ENCODE data around the gene CTSO. TPM values are rescaled to one million over a fixed set of nuclear protein-coding genes. Genes with fewer than 3 reads are reported as not detected.

CTSO gene
- polyA plus RNA-seq, 2 of the 4 experiments (the other 2 are of a cell fraction) = 0.81 to 2.0 TPM

DNA sequence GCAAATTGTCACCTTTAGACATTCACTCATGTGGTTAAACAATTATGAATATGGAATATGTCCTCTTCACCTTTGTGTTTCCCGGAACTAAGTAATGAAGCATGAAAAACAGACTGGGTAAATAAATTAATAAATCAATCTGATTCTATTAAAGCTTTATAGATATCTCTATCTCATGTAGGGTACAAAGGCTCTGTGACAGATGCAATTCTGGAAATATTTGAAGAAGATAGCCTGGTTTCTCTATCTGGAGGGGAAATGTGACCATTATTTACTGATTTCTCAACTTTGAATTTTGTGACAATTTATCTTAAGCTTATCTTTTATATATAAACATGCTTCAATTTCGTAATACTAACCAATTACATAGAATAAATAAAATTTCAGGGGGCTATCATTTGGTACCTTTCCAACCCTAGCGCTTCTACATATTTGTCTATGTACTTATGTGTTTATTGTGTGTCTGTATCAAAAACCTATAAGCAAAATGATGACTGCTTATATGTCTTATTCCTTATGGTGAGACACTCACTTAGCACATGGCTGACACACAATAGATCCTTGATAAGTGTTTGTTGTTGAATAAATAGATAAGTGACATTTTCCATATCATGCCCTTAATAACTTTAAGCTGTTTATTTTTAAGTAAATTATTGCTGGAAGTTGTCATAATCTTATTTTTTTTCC lies 9.9 kb downstream of the CTSO start:
- WGBS (ENCODE audit: missing lambda C conversion rate) = 47% methylated on average over 3 of the region's 3 CpGs
- Histone ChIP-seq H3K4me3 (no peak overlapping the region), H3K27ac (no peak overlapping the region), H3K4me1 (no peaks in the 10 kb centered on the region), H3K4me2 (no peak overlapping the region), H3K9me3 (no peaks in the 10 kb centered on the region)
- TF ChIP-seq, protein P1, sequence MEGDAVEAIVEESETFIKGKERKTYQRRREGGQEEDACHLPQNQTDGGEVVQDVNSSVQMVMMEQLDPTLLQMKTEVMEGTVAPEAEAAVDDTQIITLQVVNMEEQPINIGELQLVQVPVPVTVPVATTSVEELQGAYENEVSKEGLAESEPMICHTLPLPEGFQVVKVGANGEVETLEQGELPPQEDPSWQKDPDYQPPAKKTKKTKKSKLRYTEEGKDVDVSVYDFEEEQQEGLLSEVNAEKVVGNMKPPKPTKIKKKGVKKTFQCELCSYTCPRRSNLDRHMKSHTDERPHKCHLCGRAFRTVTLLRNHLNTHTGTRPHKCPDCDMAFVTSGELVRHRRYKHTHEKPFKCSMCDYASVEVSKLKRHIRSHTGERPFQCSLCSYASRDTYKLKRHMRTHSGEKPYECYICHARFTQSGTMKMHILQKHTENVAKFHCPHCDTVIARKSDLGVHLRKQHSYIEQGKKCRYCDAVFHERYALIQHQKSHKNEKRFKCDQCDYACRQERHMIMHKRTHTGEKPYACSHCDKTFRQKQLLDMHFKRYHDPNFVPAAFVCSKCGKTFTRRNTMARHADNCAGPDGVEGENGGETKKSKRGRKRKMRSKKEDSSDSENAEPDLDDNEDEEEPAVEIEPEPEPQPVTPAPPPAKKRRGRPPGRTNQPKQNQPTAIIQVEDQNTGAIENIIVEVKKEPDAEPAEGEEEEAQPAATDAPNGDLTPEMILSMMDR (IDR thresholded peaks at IDR 0.05) = no peak
- TF ChIP-seq PBX3 (IDR thresholded peaks at IDR 0.05) (no peak), NR3C1 (IDR thresholded peaks at IDR 0.05) (no peak), EP300 (IDR thresholded peaks at IDR 0.05) (no peak), PHF8 (IDR thresholded peaks at IDR 0.05; ENCODE audit: borderline replicate concordance, low read depth) (no peak), CBX8 (IDR thresholded peaks at IDR 0.05) (no peak), FOSL2 (IDR thresholded peaks at IDR 0.05) (no peak), FOSL2 (CRISPR knock-in tag; IDR thresholded peaks at IDR 0.05) (no peak), HEYL (CRISPR knock-in tag; IDR thresholded peaks at IDR 0.05) (no peak), JUNB (IDR thresholded peaks at IDR 0.05) (no peak)
- ChIA-PET POLR2A (no interaction called here), CTCF (interaction anchor here (2.2 kb wide), 1 partner anchor 9 kb away, joined by 10 read pairs; the partner anchor contains the start of gene CTSO)
- no peak for FAIRE-seq
- no peak for ATAC-seq
- DNase-seq (ENCODE audit: low read depth in 1 of 2, low spot score in 1 of 2) = no peak

DNA sequence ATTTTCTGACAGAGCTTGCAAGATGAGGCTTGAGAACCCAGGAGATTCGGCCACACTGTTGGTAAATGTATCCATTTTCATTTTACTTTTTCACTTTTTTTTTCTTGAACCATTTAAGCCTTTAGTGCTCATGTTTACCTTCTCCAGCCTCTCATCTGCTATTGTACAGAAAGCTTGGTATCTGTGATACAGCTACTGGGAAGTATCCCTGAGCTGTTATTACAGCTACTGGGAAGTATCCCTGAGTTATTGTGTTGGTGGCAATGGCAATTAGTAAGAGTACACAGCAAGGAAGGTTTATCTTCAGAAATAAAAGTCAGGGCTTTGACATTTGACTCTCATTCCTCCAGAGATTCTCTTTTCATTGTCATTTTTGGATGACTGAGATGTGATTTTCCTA lies 11.8 kb downstream of the CTSO start:
- H3K27ac ChIP-seq = no peak overlapping the region
- CTCF ChIA-PET = no interaction called here
- FAIRE-seq = no peak
- H3K4me2 ChIP-seq = no peak overlapping the region
- H3K9me3 ChIP-seq = no peaks in the 10 kb centered on the region
- no peaks in the 10 kb centered on the region for H3K4me1 ChIP-seq
- 17% methylated on average over 1 of the region's 1 CpG for WGBS (ENCODE audit: missing lambda C conversion rate)
- POLR2A ChIA-PET = no interaction called here
- no peak overlapping the region for H3K4me3 ChIP-seq
- ATAC-seq = no peak
- DNase-seq (ENCODE audit: low read depth in 1 of 2, low spot score in 1 of 2) = no peak
- no peak for TF ChIP-seq CEBPB (IDR thresholded peaks at IDR 0.05)
- TF ChIP-seq, protein P2, sequence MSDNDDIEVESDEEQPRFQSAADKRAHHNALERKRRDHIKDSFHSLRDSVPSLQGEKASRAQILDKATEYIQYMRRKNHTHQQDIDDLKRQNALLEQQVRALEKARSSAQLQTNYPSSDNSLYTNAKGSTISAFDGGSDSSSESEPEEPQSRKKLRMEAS (IDR thresholded peaks at IDR 0.05) = no peak
- no peak for TF ChIP-seq RCOR1 (IDR thresholded peaks at IDR 0.05; ENCODE audit: low read depth, low read length)
- TF ChIP-seq CBX2 (IDR thresholded peaks at IDR 0.05; ENCODE audit: borderline replicate concordance, low read depth) = no peak
- no peak for TF ChIP-seq ZC3H11A (IDR thresholded peaks at IDR 0.05)
- no peak for TF ChIP-seq FOSL2 (IDR thresholded peaks at IDR 0.05)
- TF ChIP-seq FOSL2 (CRISPR knock-in tag; IDR thresholded peaks at IDR 0.05) = no peak
- no peak for TF ChIP-seq HES2 (IDR thresholded peaks at IDR 0.05)
- TF ChIP-seq RNF2 (IDR thresholded peaks at IDR 0.05; ENCODE audit: borderline replicate concordance, low read depth) = no peak
- TF ChIP-seq POLR2AphosphoS2 (conservative IDR thresholded peaks at IDR 0.05; ENCODE audit: low read length) = no peak
- no peak for TF ChIP-seq EHF (CRISPR knock-in tag; IDR thresholded peaks at IDR 0.05)
- no peak for TF ChIP-seq CHD2 (IDR thresholded peaks at IDR 0.05; ENCODE audit: low read length, partially characterized antibody)
- TF ChIP-seq HOXA7 (CRISPR knock-in tag; IDR thresholded peaks at IDR 0.05) = no peak
- TF ChIP-seq, protein P3, sequence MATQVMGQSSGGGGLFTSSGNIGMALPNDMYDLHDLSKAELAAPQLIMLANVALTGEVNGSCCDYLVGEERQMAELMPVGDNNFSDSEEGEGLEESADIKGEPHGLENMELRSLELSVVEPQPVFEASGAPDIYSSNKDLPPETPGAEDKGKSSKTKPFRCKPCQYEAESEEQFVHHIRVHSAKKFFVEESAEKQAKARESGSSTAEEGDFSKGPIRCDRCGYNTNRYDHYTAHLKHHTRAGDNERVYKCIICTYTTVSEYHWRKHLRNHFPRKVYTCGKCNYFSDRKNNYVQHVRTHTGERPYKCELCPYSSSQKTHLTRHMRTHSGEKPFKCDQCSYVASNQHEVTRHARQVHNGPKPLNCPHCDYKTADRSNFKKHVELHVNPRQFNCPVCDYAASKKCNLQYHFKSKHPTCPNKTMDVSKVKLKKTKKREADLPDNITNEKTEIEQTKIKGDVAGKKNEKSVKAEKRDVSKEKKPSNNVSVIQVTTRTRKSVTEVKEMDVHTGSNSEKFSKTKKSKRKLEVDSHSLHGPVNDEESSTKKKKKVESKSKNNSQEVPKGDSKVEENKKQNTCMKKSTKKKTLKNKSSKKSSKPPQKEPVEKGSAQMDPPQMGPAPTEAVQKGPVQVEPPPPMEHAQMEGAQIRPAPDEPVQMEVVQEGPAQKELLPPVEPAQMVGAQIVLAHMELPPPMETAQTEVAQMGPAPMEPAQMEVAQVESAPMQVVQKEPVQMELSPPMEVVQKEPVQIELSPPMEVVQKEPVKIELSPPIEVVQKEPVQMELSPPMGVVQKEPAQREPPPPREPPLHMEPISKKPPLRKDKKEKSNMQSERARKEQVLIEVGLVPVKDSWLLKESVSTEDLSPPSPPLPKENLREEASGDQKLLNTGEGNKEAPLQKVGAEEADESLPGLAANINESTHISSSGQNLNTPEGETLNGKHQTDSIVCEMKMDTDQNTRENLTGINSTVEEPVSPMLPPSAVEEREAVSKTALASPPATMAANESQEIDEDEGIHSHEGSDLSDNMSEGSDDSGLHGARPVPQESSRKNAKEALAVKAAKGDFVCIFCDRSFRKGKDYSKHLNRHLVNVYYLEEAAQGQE (IDR thresholded peaks at IDR 0.05) = no peak
- TF ChIP-seq SREBF2 (IDR thresholded peaks at IDR 0.05) = no peak
- no peak for TF ChIP-seq MAFK (IDR thresholded peaks at IDR 0.05; ENCODE audit: partially characterized antibody)
- no peak for TF ChIP-seq PBX3 (IDR thresholded peaks at IDR 0.05)
